ENCODE results near the gene PRKCQ.

The PRKCQ gene

DNA sequence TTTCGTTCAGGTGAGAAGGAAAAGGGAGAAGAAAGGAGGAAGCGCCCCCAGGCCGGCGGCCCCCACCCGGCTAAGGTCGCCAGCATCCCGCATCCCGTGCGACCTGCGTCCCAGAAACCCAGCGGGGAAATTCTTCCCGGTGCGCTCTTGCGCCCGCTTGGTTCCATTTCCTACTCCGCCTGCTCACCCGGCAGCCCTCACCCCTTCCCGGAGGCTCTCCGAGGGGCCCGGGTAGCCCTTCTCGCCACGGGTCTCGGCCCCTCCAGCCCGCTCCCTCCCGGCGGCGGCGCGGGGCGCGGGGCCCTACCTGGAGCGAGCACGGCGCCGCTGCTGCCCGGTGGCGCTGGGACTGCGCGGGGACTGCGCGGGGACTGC, at the start of gene PRKCQ:
Gene PRKCQ (minus strand): TSS at position 373 of the 375 bp plus-strand sequence. CDS start 65,141 bp downstream, outside the sequence.
- no peak for DNase-seq

DNA sequence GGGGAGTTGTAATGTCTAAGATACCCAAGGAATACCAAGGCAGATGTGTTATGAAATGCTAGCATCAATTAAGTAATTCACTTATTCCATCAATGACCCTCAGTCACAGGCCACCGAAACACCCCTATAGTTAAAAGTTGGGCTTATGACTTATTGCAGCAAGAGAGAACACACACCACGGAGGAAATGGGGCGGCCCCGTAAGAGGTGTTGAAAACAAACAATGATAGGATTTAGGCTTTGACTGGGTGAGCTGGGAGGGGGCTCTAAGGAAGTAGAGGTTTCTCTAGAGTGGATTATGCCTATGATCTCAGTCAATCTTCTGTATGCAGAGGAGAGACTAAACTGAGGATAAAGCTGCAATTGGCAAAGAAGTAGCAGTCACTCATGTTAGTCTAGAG, 45.4 kb upstream of the PRKCQ start:
- DNase-seq: no peak

DNA sequence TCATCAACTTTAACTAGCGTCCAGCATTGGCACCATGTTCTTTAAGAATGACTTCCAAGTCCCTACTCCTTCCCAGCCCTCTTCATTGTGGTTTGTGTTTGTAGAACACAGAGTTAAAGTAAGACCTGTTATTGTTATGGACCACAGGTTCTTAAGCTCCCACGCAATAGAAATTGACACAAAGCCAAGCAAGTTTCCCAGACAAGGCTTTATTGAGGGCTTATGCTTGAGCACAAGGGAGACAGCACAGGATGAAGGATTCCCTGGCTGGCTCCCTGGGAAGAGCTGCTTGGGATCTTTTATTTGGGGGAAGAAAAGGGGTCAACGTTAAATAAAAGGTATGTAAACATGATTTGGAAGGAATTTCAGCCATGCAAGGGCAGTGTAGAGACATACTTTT, 44.3 kb upstream of the PRKCQ start:
- no peak for DNase-seq

DNA sequence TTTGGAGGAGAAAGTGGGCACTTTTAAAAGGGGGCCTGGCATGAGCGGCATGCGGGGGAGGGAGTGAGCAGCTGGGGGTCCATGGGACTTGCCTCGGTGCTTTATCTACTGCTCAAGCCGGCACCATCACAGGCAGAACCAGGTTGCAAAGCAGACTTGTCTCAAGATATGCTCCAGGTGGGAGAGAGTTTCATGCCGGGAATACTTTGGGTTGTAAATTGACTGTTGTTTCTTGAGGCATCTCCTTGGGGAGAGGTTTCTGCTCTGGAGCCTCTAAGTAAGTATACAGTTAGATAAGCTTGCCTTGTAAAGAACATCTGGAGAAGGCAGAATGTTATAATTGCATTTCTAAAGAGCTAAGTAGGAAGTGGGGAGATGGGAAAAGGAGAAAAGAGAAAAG, 42.8 kb upstream of the PRKCQ start:
- no peak for DNase-seq

DNA sequence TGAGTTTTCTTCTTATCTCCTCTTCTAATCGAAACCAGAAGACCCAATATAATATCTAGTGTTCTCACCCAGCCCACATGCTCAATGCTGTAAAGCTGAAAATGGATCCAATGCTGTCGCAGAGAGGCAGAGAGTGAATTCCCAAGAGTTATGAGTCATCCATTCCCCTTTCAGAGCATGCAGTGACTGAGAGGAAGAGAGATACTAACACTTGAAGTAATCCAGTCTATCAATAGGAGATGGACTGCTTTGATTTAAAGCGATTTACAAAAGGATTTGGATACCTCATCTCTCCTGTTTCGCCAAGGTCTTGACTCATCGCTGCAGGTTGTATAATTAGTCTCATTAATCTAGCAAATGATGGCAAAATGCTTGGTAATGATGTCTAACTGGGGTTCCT, 41.5 kb upstream of the PRKCQ start:
- no peak for DNase-seq

DNA sequence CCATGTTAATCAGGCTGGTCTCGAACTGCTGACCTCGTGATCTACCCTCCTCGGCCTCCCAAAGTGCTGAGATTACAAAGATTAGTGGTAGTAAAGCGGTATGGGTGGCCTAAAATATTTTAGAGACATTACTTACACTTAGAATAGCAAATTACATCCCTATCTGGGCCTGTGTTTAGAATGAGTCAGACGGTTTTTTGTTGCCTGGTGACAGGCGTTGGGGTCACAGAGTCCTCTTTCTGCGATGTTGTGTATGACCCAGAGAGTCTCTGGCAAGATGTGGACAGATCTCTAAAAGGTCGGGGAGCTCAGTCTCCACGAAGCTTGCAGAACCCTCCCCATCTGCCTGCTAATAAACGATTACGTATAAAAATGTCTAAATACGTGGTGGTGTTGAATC, 39.6 kb upstream of the PRKCQ start:
- DNase-seq: no peak

DNA sequence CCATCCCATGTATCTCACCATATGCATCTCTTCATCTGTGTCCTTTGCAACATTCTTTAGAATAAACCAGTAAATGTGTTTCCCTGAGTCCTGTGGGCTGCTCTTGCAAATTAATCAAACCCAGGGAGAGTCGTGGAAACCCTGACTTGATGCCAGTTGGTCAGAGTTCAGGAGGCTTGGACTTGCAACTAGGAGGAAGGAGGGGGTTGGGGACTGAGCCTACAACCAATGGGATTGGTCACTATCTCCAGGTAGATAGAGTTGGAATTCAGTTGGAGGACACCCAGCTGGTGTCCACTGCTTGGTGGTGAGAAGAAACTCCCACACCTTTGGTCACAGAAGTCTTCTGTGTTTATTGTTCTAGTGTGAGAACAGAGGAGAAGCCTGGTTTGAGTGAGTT, 38.3 kb upstream of the PRKCQ start:
- no peak for DNase-seq

DNA sequence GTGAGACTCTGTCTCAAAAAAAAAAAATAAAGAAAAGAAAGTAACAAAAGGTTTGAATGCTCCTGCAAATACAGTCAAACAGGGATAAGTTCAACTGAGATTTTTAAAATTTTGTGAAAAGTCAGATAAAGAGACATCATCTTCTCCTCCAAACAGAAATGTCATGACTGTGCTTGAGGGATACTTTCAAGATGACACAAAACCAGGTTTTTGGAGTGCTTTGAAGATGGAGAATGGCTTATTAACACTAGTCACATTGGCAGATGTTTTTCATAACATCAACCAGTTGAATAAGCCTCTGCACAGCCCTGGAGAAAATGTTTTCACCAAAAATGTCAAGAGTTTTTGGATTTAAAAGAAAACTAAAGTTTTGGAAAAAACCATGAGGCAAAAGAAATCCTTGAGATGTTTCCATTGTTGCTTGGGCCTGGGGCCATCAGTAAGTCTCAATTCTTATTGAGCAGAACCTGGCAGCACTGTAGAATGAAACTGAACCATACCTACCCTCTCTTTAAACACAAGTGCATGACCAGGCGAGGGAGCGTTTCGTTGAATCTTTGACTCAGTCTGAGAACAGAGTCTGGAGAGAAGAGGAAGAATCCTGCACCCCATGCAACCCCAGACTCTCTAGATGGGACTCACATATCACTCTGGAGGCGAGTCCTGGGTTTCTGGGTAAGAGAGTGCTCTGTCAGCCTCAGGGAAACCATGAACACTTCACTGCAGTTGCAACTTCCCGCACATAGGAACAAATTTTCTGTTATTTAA, 37.4 kb upstream of the PRKCQ start:
- no peak for DNase-seq

DNA sequence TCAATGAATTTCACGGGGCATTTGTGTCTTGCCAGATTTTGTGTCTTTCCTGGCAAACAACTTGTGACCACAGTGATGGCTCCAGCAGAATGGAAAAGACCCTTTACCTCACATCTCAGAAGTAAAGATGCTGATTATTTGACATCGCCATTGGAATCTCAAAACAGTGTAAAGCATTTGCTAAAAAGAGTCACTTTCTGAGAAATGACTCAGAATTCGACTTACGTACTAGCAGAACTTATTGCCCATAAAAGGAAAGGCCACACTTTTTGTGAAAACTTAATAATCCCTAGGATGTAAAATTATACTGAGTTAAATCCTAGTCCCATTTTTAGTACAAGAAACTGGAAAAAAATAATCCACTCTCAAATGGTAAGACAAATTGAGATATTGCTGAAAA, 35.9 kb upstream of the PRKCQ start:
- no peak for DNase-seq

DNA sequence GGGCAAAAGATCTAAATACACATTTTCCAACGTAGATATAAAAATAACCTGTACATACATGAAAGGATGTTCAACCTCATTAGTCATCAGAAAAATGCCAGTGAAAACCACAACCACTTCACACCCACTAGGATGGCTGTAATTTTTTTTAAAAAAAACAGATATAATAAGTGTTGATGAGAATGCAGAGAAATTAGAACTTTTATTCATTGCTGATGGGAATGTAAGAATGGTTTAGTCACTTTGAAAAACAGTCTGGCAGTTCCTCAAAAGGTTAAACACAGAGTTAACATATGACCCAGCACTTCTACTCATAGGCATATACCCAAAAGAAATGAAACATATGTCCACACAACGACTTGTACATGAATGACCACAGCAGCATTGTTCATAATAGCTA, 32.3 kb upstream of the PRKCQ start:
- DNase-seq: no peak

DNA sequence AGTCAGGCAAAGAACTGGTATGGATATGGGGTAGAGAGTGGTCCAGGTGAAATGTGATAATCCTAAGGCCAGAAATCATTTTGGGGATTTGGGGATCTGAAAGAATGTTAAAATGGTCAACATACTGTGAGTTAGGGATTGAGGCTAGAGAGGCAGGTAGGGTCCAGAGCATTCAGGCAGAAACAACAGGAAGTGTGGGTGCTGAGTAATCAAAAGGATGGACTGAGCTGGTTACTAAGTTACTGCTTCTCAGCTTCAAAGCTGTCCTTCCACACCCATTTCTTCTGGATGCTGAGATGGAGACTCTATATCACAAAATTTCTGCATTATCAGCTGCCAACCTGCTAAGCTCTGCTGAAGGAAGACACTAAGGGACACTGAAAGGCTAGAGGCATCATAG, 30.6 kb upstream of the PRKCQ start:
- no peak for DNase-seq

DNA sequence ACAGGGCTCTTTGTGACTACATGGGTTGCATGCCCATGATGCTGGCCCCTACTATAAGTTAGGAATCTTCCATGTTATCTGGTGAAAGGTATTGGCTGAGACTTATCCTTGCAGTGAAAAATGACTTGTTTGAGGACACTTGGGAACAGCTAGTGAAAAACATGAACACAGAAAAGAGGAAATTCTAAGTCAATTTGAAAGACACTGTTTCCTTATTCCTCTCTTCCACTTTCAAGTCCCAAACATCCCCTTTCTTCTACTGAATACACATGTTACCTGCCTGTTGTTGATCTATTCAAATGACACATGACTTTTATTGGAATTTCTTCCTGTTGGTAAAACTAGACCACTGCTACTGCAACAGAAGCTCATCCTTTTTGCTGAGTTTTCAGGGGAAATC, 29.5 kb upstream of the PRKCQ start:
- DNase-seq: no peak

DNA sequence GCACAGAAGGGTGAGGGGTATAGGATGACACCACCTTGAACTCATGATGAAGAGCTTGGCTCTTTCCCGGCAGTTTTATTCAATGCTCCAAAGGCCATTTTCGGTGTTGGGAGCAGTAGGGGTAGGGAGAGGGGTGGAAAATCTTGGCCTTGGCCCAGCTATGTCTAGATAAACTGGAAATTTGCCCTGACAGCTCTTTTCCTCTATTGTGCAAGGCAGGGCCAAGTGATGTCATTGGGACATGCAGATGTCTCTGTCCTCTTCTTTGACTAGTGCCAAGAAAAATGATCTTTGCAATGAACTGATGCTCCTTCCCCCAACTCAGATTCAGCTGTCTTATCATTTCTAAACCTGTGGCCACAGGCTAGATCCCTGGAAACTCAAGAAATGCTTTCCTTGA, 27.7 kb upstream of the PRKCQ start:
- no peak for DNase-seq

DNA sequence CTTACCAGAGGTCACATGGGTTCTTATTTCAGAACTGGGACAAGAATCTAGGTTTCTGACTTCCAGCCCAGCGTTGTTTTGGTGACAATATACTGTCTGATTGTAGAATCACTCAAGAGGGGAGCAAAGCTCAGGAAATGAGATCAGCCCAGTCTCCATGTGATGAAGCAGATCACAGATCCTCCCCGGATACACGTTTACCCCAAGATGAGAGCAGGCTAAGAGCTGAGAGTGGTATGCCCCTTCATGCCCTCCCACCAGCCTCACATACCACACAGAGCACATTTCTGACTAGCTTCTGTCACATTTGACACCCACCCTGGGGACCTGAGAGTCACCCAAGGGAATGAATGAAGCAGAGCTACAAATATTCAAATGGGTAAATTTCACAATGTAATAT, 27.1 kb upstream of the PRKCQ start:
- DNase-seq: no peak

DNA sequence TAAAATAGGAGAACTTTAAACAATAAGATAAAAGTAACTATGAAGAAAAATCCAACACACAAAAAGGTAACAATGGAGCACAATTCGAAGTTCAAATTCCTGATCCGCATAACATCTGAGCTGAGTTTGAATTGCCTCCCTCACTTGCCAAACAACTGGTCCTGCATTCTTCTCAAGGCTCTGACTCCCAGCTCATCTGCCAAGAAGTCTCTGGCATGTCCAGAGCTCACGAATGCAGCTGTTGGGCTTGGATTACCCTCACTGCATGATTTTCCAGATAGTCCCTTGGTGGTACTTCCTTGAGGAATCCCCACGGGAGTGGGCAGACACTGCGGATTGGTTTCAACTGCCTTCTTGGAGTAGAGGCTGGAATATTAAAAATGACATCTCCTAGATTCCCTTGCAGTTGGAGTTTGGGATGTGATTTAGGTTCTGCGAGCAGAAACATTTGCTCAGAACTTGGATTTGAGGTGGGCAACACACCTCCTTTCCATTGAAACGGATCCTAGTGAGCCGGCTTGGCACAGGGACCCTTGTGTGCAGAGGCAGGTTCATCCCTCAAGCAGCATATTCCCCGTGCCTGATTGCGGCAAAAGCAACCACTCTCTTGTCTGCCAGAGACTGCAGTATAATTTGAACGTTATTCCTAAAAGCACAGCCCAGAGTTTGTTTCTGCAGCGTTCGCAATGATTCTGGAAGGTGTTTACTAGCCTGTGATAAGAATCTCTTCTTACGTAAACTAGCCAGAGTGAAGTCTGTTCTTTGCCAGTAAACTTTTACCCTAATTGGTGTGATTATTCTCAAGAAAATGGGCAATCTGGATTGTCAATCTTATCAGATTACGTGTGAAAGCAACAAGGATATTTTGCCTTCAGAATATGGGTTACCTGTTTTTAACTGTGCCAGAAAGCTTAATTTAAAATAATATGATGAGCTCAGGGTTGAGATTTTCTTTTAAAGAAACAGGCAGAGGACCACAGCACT, 23.4 kb upstream of the PRKCQ start:
- DNase-seq: no peak

DNA sequence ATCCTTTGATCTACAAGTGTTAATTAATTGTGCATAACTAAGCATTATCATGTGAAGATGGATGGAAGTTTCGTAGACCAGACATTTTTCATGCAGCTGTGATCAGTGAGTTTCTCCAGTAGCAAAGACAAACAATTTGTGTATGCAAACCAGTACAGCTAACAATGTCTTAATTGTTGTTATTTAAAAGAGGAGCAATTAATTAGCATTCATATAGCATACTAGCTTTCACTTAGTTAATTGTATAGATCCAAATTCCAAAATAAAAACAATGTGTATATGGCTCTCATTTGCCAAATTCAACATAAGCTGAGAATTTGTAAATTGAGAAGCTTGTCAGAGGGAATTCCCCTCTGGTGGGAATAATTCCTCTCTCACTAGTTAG, 22.6 kb upstream of the PRKCQ start:
- DNase-seq: no peak

DNA sequence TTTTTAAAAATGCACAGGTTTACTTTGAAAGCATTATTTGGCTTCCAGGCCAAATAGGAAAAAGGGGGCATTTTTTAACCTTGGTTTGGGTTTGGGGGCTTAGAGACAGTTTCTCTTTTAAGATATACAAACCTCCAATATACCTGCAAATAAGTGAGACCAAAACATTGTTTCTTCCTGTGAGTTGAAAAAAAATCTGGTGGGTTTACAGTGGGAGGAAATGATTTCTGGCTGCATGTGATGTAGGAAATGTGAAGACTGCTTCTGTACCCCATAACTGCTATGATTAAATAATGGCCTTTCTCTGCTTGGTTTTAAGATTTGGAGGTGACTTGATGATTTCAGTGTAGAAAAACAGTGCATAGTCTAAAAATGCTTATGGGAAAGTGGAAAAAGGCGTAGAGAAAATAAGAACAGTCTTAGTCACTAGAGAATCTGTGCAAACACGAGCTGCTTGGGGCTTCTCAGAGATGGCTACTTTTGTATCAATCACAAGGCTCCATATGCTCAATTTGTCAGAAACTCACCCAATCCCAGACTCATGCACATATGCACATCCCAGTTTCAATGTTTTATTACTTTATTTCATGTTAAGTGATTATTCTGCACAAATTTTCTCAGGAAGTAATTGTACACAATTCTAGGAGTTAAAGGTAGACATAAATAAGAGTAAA, 22.1 kb upstream of the PRKCQ start:
- DNase-seq: no peak

DNA sequence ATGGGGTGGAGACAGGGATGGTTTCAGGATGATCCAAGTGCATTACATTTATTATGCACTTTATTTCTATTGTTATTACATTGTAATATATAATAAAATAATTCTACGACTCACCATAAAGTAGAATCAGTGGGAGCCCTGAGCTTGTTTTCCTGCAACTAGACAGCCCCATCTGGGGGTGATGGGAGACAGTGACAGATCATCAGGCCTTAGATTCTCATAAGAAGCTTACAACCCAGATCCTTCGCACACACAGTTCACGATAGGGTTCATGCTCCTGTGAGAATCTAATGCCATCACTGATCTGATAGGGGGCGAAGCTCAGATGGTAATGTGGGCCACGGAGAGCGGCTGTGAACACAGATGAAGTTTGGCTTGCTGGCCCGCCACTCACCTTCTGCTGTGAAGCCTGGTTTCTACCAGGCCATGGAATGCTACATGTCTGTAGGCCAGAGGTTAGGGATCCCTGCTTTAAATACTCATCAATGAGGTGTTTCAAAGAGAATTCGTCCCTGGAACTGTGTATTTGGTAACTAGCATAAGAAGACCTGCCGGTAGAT, 21.2 kb upstream of the PRKCQ start:
- no peak for DNase-seq

DNA sequence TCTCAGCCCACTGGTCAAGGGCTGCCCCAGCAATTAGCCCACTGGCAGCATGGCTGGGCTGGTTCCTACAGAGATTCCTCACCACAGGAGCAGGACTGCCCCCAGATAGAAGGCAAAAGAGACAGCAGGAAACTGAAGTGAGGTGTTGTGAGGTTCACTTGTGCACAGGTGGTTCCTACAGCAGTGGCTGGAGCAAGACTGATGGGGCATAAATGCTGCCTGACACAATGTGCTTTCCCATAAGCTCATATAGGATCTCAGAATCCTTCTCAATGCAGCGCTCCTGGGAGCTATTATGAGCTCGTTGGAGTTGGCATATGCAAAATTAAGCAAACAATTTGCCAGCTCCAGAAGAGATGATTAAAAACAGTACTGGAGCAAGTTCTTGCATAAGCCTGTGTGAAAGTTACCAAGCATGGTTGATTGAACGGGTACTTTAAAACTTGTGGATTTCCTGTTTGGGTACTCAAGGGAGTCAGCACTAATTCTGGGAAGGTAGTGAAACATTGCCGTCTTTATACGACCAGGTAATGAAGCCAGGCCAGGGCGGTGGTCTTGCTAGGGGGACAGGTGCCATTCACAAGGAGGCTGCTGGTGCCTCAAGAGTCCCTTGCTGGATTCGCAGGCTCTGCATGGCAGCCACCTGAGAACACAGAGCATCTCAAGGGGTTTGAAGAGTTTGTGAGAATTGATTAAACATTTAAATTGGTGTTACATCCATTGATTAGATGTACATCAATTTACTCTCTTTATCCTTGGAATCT, 20.3 kb upstream of the PRKCQ start:
- DNase-seq: no peak

DNA sequence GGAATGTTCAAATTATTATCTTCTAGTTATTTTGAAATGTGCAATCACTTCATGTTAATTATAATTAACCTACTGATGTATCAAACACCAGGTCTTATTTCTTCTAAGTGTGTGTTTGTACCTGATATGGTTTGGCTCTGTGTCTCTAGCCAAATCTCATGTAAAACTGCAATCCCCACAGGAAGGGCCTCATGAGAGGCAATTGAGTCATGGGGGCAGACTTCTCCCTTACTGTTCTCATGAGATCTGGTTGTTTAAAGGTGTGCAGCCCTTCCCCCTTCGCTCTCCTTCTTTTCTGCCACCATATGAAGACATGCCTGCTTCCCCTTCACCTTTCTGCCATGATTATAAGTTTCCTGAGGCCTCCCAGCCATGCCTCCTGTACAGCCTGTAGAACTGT, 18.6 kb upstream of the PRKCQ start:
- no peak for DNase-seq

DNA sequence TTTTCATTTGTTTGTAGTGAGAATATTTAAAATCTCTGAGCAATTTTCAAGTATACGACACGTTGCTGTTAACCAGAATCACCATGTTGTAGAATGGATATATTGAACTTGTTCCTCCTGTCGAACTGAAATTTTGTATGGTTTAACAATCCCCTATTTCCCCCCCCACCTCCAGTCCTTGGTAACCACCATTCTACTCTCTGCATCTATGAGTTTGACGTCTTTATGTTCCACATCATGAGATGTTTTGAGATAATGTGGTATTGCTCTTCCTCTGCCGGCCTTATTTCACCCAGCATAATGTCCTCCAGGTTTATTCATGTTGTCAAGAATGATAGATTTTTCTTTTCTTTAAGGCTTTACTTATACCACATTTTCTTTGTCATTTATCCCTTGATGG, 17.4 kb upstream of the PRKCQ start:
- no peak for DNase-seq

DNA sequence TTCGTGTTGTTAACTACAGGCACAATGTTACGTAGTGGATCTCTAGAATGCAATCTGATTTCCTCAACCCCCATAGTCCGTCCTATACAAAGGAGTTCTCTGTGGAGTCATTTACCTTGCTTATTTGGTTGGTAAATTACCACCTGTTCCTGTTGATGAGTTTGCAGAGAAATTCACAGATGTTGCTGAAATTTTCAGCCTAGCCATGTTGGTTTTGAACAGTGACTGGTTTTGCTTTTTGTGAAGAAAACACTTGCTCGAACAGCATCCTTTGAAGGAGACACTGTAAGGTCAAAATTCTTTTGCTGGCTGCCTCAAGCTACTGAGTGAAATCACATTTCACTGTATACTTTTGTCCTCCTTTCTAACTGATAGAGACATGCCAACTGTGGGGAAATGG, 15.4 kb upstream of the PRKCQ start:
- no peak for DNase-seq

DNA sequence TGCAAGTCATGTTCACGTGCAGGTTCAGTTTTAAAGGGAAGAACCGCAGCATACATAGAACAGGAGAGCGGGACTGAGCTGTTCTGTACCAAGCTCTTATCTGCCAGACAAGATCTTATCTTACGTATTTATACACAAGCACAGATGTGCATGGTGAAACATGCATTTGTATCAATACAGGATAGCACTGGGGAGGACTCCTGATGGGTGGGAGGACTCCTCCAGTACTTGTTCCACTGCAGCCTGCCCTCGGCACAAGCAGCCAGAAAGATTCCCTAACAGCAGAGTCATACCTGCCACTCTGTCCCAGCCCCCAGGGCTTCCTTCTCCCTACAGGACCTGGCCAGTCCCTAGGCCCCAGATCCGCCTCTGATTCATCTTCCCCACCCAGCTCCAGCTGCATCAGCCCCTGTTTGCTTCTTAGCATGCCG, 13.2 kb upstream of the PRKCQ start:
- no peak for DNase-seq
